HepG2 (cell line): ENCODE measurements around the gene ACOXL.

Source experiments
- CTCF ChIP-seq: sonication (generic); formaldehyde crosslinking; IDR thresholded peaks from 2 replicates; pipeline ENCODE4 v1.5.0; 2020; ENCODE audit warnings: mild to moderate bottlenecking, missing genetic modification reagents, moderate library complexity
- ELF1 ChIP-seq: sonication (generic); formaldehyde crosslinking; IDR thresholded peaks from 2 replicates; pipeline ENCODE4 v1.4.0; 2020; ENCODE audit warnings: missing genetic modification reagents
- MAZ ChIP-seq, 2 experiments: sonication (generic) in 1 of 2; formaldehyde crosslinking in 1 of 2; IDR thresholded peaks; 2 replicates each; pipeline versions ENCODE4 v1.5.0 to v1.6.1; 2012 to 2020; ENCODE audit warnings: low read depth in 2 of 2, mild to moderate bottlenecking in 2 of 2, borderline replicate concordance in 1 of 2, improper control_type of control experiment in 1 of 2, low read length in 1 of 2, missing genetic modification reagents in 1 of 2, moderate library complexity in 1 of 2
- POLR2A ChIP-seq, 2 experiments: IDR thresholded peaks; 2 replicates each; pipeline ENCODE4 v1.6.1; 2011; ENCODE audit warnings: low read depth in 2 of 2, low read length in 2 of 2, mild to moderate bottlenecking in 1 of 2, moderate library complexity in 1 of 2; ENCODE audit not compliant: insufficient read depth in 1 of 2
- SUZ12 ChIP-seq: fragments of 150-350 bp; IDR thresholded peaks from 2 replicates; pipeline ENCODE4 v1.6.1; 2014; ENCODE audit warnings: low read depth, low read length
- ZNF546 ChIP-seq: sonication (generic); formaldehyde crosslinking; conservative IDR thresholded peaks from 2 replicates; pipeline ENCODE4 v1.8.1; 2023; ENCODE audit warnings: mild to moderate bottlenecking, missing genetic modification reagents
- ZNF549 ChIP-seq: sonication (generic); formaldehyde crosslinking; IDR thresholded peaks from 2 replicates; pipeline ENCODE4 v1.5.0; 2020; ENCODE audit warnings: missing genetic modification reagents
- ZZZ3 ChIP-seq: sonication (generic); formaldehyde crosslinking; IDR thresholded peaks from 2 replicates; pipeline ENCODE4 v1.4.0; 2020; ENCODE audit warnings: missing genetic modification reagents, mild to moderate bottlenecking, borderline replicate concordance

DNA sequence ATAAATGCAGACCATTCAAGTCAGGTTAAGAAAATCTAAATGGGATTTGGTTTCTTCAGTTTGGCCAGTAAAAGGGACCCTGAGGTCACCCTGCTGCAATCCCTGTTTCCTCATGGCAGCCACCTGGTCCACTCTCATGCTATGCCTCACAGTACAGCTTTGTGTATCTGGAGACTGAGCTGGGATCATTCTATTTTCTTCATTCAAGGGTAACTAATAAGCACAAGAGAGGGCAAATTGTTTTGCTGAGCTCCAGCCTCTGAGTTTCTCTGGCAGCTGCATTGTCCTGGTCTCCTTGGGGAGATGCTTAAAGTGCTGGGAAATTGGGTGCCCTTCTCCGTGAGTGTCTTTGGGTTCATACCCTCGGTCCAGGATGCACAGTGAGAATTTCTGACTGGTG is 369.8 kb downstream of the ACOXL start:
- no peak for TF ChIP-seq ZZZ3 (CRISPR knock-in tag)
- TF ChIP-seq POLR2A (IDR thresholded peaks at IDR 0.05; ENCODE audit: insufficient read depth in 1 of 2, low read depth in 2 of 2, low read length in 2 of 2), result no peak
- no peak for TF ChIP-seq ZNF546 (CRISPR knock-in tag)
- no peak for TF ChIP-seq SUZ12
- no peak for TF ChIP-seq ZNF549 (CRISPR knock-in tag)
- no peak for TF ChIP-seq MAZ (IDR thresholded peaks at IDR 0.05; ENCODE audit: borderline replicate concordance, low read depth, low read length)
- no peak for TF ChIP-seq MAZ (CRISPR knock-in tag; IDR thresholded peaks at IDR 0.05; ENCODE audit: low read depth)
- no peak for TF ChIP-seq CTCF (CRISPR knock-in tag)
- TF ChIP-seq ELF1 (CRISPR knock-in tag), result no peak
